T-helper 1 cell treated with Interleukin-12 subunit alpha and Interleukin-12 subunit beta and Interleukin-4 antibody, amounts not matched to agents 30 μg/mL and 1 μg/mL, for 36 hours (primary cell): Measurements from ENCODE around the gene KLHL25.
"Not testable (repeated sequence)": the region's sequence is repeated elsewhere in the genome, so short reads cannot be mapped to it uniquely, and the experiment has no call there.

Experiments used
- H3K27ac Mint-ChIP-seq: one replicate; pipeline ENCODE4 v1.8.0; 2021; ENCODE audit warnings: mild to moderate bottlenecking, mixed read lengths
- H3K27me3 Mint-ChIP-seq: one replicate; pipeline ENCODE4 v1.8.0; 2021; ENCODE audit warnings: low read depth, mixed read lengths
- H3K36me3 Mint-ChIP-seq: one replicate; pipeline ENCODE4 v1.8.0; 2021; ENCODE audit warnings: low read depth, mixed read lengths
- H3K4me1 Mint-ChIP-seq: one replicate; pipeline ENCODE4 v1.8.0; 2021; ENCODE audit warnings: low read depth, mixed read lengths
- H3K4me3 Mint-ChIP-seq: one replicate; pipeline ENCODE4 v1.8.0; 2021; ENCODE audit warnings: mild to moderate bottlenecking, moderate library complexity, mixed read lengths
- H3K9me3 Mint-ChIP-seq: one replicate; pipeline ENCODE4 v1.8.0; 2021; ENCODE audit warnings: mixed read lengths

The KLHL25 gene

GRCh38 chr15:85794598-85795336 is at the start of gene KLHL25:
TSS of gene KLHL25 (minus strand) at chr15:85794925. CDS start at chr15:85769810, 25,115 bp downstream.
- Mint-ChIP-seq H3K27me3 (peaks cover 10% of the 10 kb centered on the region), H3K4me1 (peaks cover 25% of the 10 kb centered on the region), H3K36me3 (peaks cover 2% of the 10 kb centered on the region), H3K9me3 (no peaks in the 10 kb centered on the region), H3K27ac (peak within 1 kb of the TSS; percentile 81), H3K4me3 (peak within 1 kb of the TSS; percentile 84)

- Mint-ChIP-seq H3K4me1 (peaks cover 1% of the 10 kb centered on the region), H3K4me3 (no peak overlapping the region), H3K36me3 (no peaks in the 10 kb centered on the region), H3K27ac (no peak overlapping the region), H3K27me3 (peaks cover 13% of the 10 kb centered on the region), H3K9me3 (no peaks in the 10 kb centered on the region)
Measured at GRCh38 chr15:85840802-85841152, 46.1 kb upstream of the KLHL25 start.

- Mint-ChIP-seq H3K9me3 (no peaks in the 10 kb centered on the region), H3K27me3 (peaks cover 9% of the 10 kb centered on the region), H3K4me1 (peaks cover 1% of the 10 kb centered on the region), H3K4me3 (peak overlapping the region; percentile 46), H3K36me3 (no peaks in the 10 kb centered on the region), H3K27ac (no peak overlapping the region)
Measured at GRCh38 chr15:85840079-85840801, 45.5 kb upstream of the KLHL25 start.

- no peaks in the 10 kb centered on the region for H3K9me3 Mint-ChIP-seq
- no peak overlapping the region for H3K4me3 Mint-ChIP-seq
- H3K27me3 Mint-ChIP-seq = peaks cover 5% of the 10 kb centered on the region
- peaks cover 1% of the 10 kb centered on the region for H3K4me1 Mint-ChIP-seq
- H3K36me3 Mint-ChIP-seq = no peaks in the 10 kb centered on the region
- H3K27ac Mint-ChIP-seq = no peak overlapping the region
Measured at GRCh38 chr15:85839643-85840042, 44.9 kb upstream of the KLHL25 start.

GRCh38 chr15:85838655-85839054 is 43.9 kb upstream of the KLHL25 start:
- no peaks in the 10 kb centered on the region for H3K36me3 Mint-ChIP-seq
- H3K4me3 Mint-ChIP-seq = no peak overlapping the region
- H3K9me3 Mint-ChIP-seq = no peaks in the 10 kb centered on the region
- peaks cover 1% of the 10 kb centered on the region for H3K4me1 Mint-ChIP-seq
- no peak overlapping the region for H3K27ac Mint-ChIP-seq
- H3K27me3 Mint-ChIP-seq = peaks cover 5% of the 10 kb centered on the region

- Mint-ChIP-seq H3K27me3 (peaks cover 5% of the 10 kb centered on the region), H3K9me3 (no peaks in the 10 kb centered on the region), H3K36me3 (no peaks in the 10 kb centered on the region), H3K4me1 (peaks cover 1% of the 10 kb centered on the region), H3K4me3 (no peak overlapping the region), H3K27ac (no peak overlapping the region)
Measured at GRCh38 chr15:85837881-85838280, 43.2 kb upstream of the KLHL25 start.

GRCh38 chr15:85837011-85837433 is 42.3 kb upstream of the KLHL25 start:
- H3K36me3 Mint-ChIP-seq = no peaks in the 10 kb centered on the region

GRCh38 chr15:85834651-85835050 is 39.9 kb upstream of the KLHL25 start:
- Mint-ChIP-seq H3K4me1 (peaks cover 2% of the 10 kb centered on the region), H3K4me3 (no peak overlapping the region), H3K27me3 (no peaks in the 10 kb centered on the region), H3K36me3 (no peaks in the 10 kb centered on the region), H3K9me3 (no peaks in the 10 kb centered on the region), H3K27ac (no peak overlapping the region)

More at GRCh38 chr15:85837011-85837433, 42.3 kb upstream of the KLHL25 start:
- Mint-ChIP-seq H3K9me3 (no peaks in the 10 kb centered on the region), H3K27me3 (peaks cover 5% of the 10 kb centered on the region), H3K27ac (no peak overlapping the region), H3K4me1 (peaks cover 3% of the 10 kb centered on the region), H3K4me3 (no peak overlapping the region)

- Mint-ChIP-seq H3K36me3 (no peaks in the 10 kb centered on the region), H3K4me1 (peaks cover 2% of the 10 kb centered on the region), H3K27ac (no peak overlapping the region), H3K27me3 (no peaks in the 10 kb centered on the region), H3K4me3 (no peak overlapping the region), H3K9me3 (no peaks in the 10 kb centered on the region)
Measured at GRCh38 chr15:85832394-85832793, 37.7 kb upstream of the KLHL25 start.

- Mint-ChIP-seq H3K27ac (no peak overlapping the region), H3K4me1 (peaks cover 2% of the 10 kb centered on the region), H3K9me3 (no peaks in the 10 kb centered on the region), H3K36me3 (no peaks in the 10 kb centered on the region), H3K4me3 (no peak overlapping the region), H3K27me3 (no peaks in the 10 kb centered on the region)
Measured at GRCh38 chr15:85831415-85832113, 36.8 kb upstream of the KLHL25 start.

GRCh38 chr15:85829754-85830153 is 35.0 kb upstream of the KLHL25 start:
- H3K27me3 Mint-ChIP-seq, H3K27ac Mint-ChIP-seq, H3K9me3 Mint-ChIP-seq, H3K36me3 Mint-ChIP-seq, H3K4me1 Mint-ChIP-seq, H3K4me3 Mint-ChIP-seq: not testable (repeated sequence)

- Mint-ChIP-seq H3K27ac (no peak overlapping the region), H3K4me3 (no peak overlapping the region), H3K27me3 (peaks cover 4% of the 10 kb centered on the region), H3K36me3 (no peaks in the 10 kb centered on the region), H3K4me1 (peaks cover 2% of the 10 kb centered on the region), H3K9me3 (no peaks in the 10 kb centered on the region)
Measured at GRCh38 chr15:85828874-85829273, 34.1 kb upstream of the KLHL25 start.

- H3K4me1 Mint-ChIP-seq = peaks cover 2% of the 10 kb centered on the region
- H3K9me3 Mint-ChIP-seq = no peaks in the 10 kb centered on the region
- peaks cover 4% of the 10 kb centered on the region for H3K27me3 Mint-ChIP-seq
- H3K36me3 Mint-ChIP-seq = no peaks in the 10 kb centered on the region
- H3K4me3 Mint-ChIP-seq = no peak overlapping the region
- no peak overlapping the region for H3K27ac Mint-ChIP-seq
Measured at GRCh38 chr15:85828126-85828525, 33.4 kb upstream of the KLHL25 start.

- no peaks in the 10 kb centered on the region for H3K36me3 Mint-ChIP-seq
- H3K9me3 Mint-ChIP-seq = no peaks in the 10 kb centered on the region
- H3K4me3 Mint-ChIP-seq = no peak overlapping the region
- no peaks in the 10 kb centered on the region for H3K4me1 Mint-ChIP-seq
- no peak overlapping the region for H3K27ac Mint-ChIP-seq
- H3K27me3 Mint-ChIP-seq = peaks cover 4% of the 10 kb centered on the region
Measured at GRCh38 chr15:85826756-85827515, 32.2 kb upstream of the KLHL25 start.
